GM13977 (cell line): Measurements from ENCODE around the gene ZBTB21.

Experiments used
- DNase-seq: peaks from one replicate; pipeline ENCODE4 v3.0.0; 2012; ENCODE audit warnings: low spot score
- in situ Hi-C: fragments of 300-500 bp; cut with MboI; formaldehyde crosslinking; loops from one replicate; pipeline ENCODE4 v1.12.0; 2022; ENCODE audit warnings: low sequenced_read_pairs, low pct_unique_long_range_greater_than_20kb, mixed read lengths, inconsistent platforms; ENCODE audit not compliant: unreplicated experiment
- TF ChIP-seq, protein P1 (sequence below): IDR thresholded peaks from 2 replicates; pipeline ENCODE4 v1.5.1; 2012; ENCODE audit warnings: mild to moderate bottlenecking, control low read depth; ENCODE audit not compliant: insufficient read depth; ENCODE audit errors: extremely low read depth, missing control alignments

Gene ZBTB21

DNA sequence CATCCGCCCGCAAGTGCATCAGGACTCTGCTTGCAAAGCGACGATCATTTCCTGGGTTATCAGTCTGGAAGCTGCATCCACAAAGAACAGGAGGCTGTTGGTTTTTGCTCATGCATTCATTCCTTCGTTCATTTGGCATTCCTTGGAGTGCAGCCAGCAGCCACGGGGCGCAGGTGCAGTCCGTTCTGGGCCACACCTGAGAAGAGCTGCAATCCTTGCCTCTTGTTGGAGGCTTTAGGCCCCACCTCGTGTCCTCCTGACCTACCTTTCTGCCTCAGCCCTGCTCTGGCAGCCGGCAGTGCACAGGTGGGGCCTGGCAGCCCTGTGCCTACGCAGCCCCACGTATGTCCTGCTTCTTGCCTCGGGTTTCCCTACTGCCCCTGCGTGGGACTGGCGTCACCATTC, 36.7 kb downstream of the ZBTB21 start:
- TF ChIP-seq, protein P1, sequence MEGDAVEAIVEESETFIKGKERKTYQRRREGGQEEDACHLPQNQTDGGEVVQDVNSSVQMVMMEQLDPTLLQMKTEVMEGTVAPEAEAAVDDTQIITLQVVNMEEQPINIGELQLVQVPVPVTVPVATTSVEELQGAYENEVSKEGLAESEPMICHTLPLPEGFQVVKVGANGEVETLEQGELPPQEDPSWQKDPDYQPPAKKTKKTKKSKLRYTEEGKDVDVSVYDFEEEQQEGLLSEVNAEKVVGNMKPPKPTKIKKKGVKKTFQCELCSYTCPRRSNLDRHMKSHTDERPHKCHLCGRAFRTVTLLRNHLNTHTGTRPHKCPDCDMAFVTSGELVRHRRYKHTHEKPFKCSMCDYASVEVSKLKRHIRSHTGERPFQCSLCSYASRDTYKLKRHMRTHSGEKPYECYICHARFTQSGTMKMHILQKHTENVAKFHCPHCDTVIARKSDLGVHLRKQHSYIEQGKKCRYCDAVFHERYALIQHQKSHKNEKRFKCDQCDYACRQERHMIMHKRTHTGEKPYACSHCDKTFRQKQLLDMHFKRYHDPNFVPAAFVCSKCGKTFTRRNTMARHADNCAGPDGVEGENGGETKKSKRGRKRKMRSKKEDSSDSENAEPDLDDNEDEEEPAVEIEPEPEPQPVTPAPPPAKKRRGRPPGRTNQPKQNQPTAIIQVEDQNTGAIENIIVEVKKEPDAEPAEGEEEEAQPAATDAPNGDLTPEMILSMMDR: no peak
- no peak for DNase-seq
- in situ Hi-C loops: no loop called here

DNA sequence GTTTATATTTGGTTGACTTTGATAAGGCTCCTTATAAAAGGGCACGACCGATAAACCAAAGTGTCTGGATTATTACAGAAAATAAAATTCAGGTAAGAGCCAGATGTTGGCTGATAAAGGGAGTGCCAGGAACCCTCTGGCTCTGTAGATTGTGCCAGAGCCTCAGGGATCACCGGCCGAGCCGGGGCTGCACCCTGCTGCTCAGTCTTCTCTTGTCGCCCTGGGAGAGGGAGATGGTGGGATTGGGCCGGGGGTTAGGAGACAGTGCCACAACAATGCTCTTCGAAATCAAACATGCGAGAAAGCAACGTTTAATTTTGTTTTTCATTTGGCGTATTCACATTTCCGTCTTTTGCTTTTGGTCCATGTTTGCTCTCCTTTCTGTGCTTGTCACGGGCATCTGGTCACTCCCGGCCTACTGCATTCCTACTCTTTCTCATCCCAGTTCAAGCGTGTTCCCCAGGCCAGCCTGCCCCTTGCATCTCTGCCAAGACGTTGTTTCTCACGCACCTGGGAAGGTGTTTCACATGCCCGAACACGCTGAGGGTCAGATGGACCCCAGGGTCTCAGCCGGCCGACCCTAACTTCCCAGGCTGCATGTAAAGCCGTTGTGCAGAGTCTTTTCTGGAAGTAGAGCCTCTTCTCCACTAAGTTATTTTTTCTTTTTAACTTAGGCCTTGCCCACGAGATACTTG, 37.5 kb downstream of the ZBTB21 start:
- in situ Hi-C loops: no loop called here
- TF ChIP-seq, protein P1: no peak
- no peak for DNase-seq

DNA sequence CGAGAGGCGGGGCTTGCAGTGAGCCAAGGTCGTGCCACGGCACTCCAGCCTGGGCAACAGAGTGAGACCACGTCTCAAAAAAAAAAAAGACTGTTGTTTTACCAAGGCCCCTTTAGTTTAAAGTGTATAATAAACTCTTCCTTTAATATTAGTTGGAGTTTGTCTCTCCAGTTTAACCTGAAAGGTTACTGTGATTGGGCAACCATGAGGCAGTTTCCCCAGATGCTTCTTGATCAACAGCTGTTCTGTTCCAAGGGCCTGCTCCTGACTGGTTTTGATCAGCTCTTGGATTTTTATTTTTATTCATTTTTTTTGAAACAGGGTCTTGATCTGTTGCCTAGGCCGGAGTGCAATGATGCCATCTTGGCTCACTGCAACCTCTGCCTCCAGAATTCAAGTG, 38.3 kb downstream of the ZBTB21 start:
- TF ChIP-seq, protein P1: no peak
- DNase-seq: no peak
- in situ Hi-C loops: no loop called here

DNA sequence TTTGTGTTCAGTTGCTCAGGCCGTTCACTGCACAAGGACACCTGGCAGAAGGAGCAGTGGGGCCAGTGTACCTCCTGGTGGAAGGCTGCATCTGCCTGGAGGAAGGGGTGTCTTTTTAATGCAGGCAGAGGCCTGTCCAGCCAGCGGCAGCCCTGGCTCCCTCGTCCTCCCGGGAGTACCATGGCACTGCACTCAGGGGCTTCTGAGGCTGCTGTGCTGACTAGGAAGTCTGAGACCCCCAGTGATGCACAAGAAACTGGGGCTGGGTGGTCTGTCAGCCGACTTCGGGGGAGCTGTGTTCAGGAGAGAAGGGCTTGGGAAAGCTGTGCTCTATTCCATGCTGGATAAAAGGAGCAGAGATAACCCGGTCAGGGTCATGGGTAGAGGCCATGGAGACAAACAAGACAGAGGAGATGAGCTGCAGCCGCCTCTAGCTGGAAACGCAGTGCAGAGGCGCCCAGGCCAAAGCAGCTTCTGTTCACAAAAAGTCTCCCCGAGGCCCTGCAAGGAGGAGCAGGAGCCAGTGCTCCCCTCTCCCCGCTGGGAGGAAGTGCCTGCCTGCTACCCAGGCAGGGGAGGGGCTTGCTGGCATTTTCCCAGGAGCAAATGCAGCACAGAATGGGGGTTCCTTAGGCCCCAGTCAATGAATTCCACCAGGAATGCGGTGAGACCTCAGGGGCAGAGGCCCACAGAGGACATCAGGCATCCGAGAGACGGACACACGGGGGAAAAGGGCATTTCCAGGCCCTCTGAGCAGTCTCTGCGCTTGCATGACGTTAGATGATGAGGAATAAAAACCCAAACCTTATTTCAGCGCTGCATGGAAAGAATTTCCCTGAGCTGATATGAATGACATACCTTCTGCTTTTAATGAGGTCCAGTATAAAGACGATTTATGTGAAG, 39.2 kb downstream of the ZBTB21 start:
- in situ Hi-C loops: no loop called here
- DNase-seq: no peak
- TF ChIP-seq, protein P1: no peak

DNA sequence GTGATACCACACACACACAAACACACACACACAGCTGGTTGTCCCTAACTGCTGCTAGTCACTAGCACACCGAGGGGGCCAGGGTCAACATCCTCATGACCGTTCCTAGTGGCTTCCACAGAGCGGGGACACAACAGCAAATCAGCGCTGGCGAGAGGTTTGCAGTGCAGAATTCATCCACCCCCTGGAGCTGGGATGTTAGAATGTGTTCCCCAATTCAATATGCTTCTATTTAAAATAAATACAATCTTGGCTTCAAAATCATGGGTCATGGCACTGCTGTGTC, 40.1 kb downstream of the ZBTB21 start:
- TF ChIP-seq, protein P1: no peak
- no peak for DNase-seq
- in situ Hi-C loops: no loop called here

DNA sequence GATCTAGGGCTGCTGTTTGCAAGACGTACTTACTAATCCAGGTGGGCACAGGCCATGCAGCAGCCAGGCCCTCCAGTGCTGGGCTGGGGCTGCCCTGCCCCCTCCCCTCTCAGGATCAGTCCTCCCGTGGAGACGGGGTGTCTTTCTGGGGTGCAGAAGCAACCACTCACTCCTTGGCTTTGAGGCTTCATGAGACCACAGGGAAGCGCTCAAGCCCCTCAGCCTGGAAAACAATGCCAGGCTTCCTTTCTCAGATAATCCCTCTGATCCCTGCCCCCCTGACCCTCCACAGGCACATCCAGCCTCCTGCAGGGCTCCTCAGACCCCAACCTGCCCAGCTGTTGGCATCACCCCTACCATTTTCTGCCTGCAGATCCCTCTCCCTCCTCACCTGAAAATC, 42.5 kb downstream of the ZBTB21 start:
- TF ChIP-seq, protein P1: no peak
- DNase-seq: no peak
- in situ Hi-C loops: no loop called here
